ENCODE results near the gene FSTL4. TPM values are rescaled to one million over a fixed set of nuclear protein-coding genes. Genes with fewer than 3 reads are reported as not detected.

Gene FSTL4
- total and polyA plus RNA-seq, 4 donors, result 0.02 to 0.18 TPM; not detected in 2

DNA sequence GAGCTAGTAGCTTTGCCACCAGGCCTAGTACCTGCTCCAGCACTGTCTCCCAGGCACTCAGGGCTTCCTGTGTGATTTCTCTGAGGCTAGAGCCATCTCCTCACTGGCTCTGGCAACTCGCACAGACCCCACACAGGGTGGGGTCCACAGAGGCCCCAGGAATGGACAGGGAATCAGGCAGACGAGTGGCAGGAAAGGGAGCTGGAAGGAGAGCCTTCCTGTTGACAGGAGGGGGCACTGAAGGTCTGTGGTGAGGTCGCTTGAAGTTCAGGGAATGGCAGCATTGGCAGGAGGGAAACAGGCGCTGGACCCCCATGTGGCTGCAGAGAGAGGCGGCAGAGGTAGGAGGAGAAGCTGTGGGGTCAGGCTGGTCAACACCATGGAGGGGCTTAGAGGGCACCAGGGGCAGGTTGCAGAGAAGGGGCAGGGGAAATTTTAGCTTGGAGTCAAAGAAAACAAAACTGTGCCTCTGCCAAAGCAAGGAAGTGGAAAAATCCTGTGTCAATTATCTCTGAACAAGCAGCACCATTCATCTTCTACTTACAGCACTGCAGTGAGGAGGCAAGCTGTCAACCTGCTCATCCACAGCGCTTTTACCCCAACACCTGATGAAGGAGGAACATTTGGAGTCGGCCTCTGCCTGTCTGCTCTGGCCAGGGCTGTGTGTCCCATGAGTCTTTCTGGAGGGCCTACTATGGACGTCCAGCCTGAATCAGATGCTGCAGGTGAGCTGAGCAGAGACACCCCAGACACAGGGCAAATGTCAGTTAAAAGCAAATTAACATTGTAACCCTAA, 270.2 kb downstream of the FSTL4 start:
- no peak overlapping the region for H3K4me3 ChIP-seq (ENCODE audit: low read depth in 1 of 3, low read length in 3 of 3)
- DNase-seq (ENCODE audit: low spot score), result no peak
- TF ChIP-seq, protein P1, sequence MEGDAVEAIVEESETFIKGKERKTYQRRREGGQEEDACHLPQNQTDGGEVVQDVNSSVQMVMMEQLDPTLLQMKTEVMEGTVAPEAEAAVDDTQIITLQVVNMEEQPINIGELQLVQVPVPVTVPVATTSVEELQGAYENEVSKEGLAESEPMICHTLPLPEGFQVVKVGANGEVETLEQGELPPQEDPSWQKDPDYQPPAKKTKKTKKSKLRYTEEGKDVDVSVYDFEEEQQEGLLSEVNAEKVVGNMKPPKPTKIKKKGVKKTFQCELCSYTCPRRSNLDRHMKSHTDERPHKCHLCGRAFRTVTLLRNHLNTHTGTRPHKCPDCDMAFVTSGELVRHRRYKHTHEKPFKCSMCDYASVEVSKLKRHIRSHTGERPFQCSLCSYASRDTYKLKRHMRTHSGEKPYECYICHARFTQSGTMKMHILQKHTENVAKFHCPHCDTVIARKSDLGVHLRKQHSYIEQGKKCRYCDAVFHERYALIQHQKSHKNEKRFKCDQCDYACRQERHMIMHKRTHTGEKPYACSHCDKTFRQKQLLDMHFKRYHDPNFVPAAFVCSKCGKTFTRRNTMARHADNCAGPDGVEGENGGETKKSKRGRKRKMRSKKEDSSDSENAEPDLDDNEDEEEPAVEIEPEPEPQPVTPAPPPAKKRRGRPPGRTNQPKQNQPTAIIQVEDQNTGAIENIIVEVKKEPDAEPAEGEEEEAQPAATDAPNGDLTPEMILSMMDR (IDR thresholded peaks at IDR 0.05; ENCODE audit: low read depth, low read length, missing input control), result no peak
- no peak for TF ChIP-seq FOXA1 (IDR thresholded peaks at IDR 0.05)
- no peak for TF ChIP-seq ZBTB33 (IDR thresholded peaks at IDR 0.05)
- TF ChIP-seq GABPA (IDR thresholded peaks at IDR 0.05 in 1 of 2, conservative IDR thresholded peaks at IDR 0.05 in 1 of 2), result no peak
- TF ChIP-seq ATF3 (IDR thresholded peaks at IDR 0.05), result no peak
- no peak for TF ChIP-seq RAD21 (IDR thresholded peaks at IDR 0.05)
- no peak for TF ChIP-seq YY1 (IDR thresholded peaks at IDR 0.05)
- TF ChIP-seq, protein P2, sequence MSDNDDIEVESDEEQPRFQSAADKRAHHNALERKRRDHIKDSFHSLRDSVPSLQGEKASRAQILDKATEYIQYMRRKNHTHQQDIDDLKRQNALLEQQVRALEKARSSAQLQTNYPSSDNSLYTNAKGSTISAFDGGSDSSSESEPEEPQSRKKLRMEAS (IDR thresholded peaks at IDR 0.05), result no peak
- TF ChIP-seq NR2F2 (IDR thresholded peaks at IDR 0.05), result no peak
- H3K36me3 ChIP-seq (ENCODE audit: control insufficient read depth in 4 of 4, insufficient read depth in 3 of 4, low read depth in 1 of 4, low read length in 3 of 4), result no peaks in the 10 kb centered on the region
- no peak overlapping the region for H3K9ac ChIP-seq (ENCODE audit: low read depth in 1 of 2, low read length in 2 of 2)
- H3K9me3 ChIP-seq (ENCODE audit: control insufficient read depth in 4 of 4, low read length in 3 of 4), result no peaks in the 10 kb centered on the region
- no peak overlapping the region for H3K27ac ChIP-seq (ENCODE audit: low read depth in 1 of 2, low read length in 2 of 2)
- H3K27me3 ChIP-seq (ENCODE audit: control insufficient read depth in 4 of 4, insufficient read depth in 4 of 4, low read length in 3 of 4), result no peaks in the 10 kb centered on the region
- WGBS, result 84% methylated on average over 8 of the region's 8 CpGs
- H3K4me1 ChIP-seq (ENCODE audit: control insufficient read depth in 4 of 4, insufficient read depth in 4 of 4, low read length in 3 of 4), result no peaks in the 10 kb centered on the region

GRCh38 chr5:133341296-133341695, 271.0 kb downstream of the FSTL4 start:
- Histone ChIP-seq H3K36me3 (ENCODE audit: control insufficient read depth in 4 of 4, insufficient read depth in 3 of 4, low read depth in 1 of 4, low read length in 3 of 4) (no peaks in the 10 kb centered on the region), H3K4me1 (ENCODE audit: control insufficient read depth in 4 of 4, insufficient read depth in 4 of 4, low read length in 3 of 4) (no peaks in the 10 kb centered on the region), H3K4me3 (ENCODE audit: low read depth in 1 of 3, low read length in 3 of 3) (no peak overlapping the region), H3K9me3 (ENCODE audit: control insufficient read depth in 4 of 4, low read length in 3 of 4) (no peaks in the 10 kb centered on the region), H3K27me3 (ENCODE audit: control insufficient read depth in 4 of 4, insufficient read depth in 4 of 4, low read length in 3 of 4) (no peaks in the 10 kb centered on the region), H3K9ac (ENCODE audit: low read depth in 1 of 2, low read length in 2 of 2) (no peak overlapping the region), H3K27ac (ENCODE audit: low read depth in 1 of 2, low read length in 2 of 2) (no peak overlapping the region)
- DNase-seq (ENCODE audit: low spot score), result no peak
- WGBS, result 83% methylated on average over 6 of the region's 6 CpGs
- TF ChIP-seq JUND (IDR thresholded peaks at IDR 0.05) (no peak), TAF1 (conservative IDR thresholded peaks at IDR 0.05) (no peak), YY1 (IDR thresholded peaks at IDR 0.05) (no peak), GABPA (IDR thresholded peaks at IDR 0.05 in 1 of 2, conservative IDR thresholded peaks at IDR 0.05 in 1 of 2) (no peak), HNF4A (conservative IDR thresholded peaks at IDR 0.05) (no peak), NR2F2 (IDR thresholded peaks at IDR 0.05) (no peak), SP1 (IDR thresholded peaks at IDR 0.05) (no peak), FOXA2 (IDR thresholded peaks at IDR 0.05) (no peak), HNF4G (IDR thresholded peaks at IDR 0.05) (no peak), EGR1 (IDR thresholded peaks at IDR 0.05; ENCODE audit: low read depth in 2 of 2) (no peak), ATF3 (IDR thresholded peaks at IDR 0.05) (no peak), FOXA1 (IDR thresholded peaks at IDR 0.05) (no peak), ZBTB33 (IDR thresholded peaks at IDR 0.05) (no peak), RXRA (IDR thresholded peaks at IDR 0.05) (no peak)
- TF ChIP-seq, protein P1 (IDR thresholded peaks at IDR 0.05; ENCODE audit: low read depth, low read length, missing input control), result no peak
- TF ChIP-seq, protein P2 (IDR thresholded peaks at IDR 0.05), result no peak

All from liver (tissue), 9 donors.